ENCODE data around the gene VAT1L. TPM values are rescaled to one million over a fixed set of nuclear protein-coding genes. Genes with fewer than 3 reads are reported as not detected.

The VAT1L gene
- total RNA-seq, 1 experiment from 2014 or later, result 33.8 TPM

GRCh38 chr16:77838597-77839255 lies 50.4 kb downstream of the VAT1L start:
- H2BK120ac ChIP-seq (ENCODE audit: low read depth, low read length, poor library complexity, severe bottlenecking), result no peak overlapping the region
- no peak for TF ChIP-seq CTCF (conservative IDR thresholded peaks at IDR 0.05)
- no peak for DNase-seq
- H3K79me1 ChIP-seq (ENCODE audit: insufficient read depth, low read depth, low read length, poor library complexity, severe bottlenecking), result no peaks in the 10 kb centered on the region
- no peak overlapping the region for H3K4ac ChIP-seq (ENCODE audit: low read depth, low read length)
- H3K27me3 Mint-ChIP-seq (ENCODE audit: low read depth), result no peaks in the 10 kb centered on the region; the same call in 1 of the 2 replicates
- no peaks in the 10 kb centered on the region for H3K9me3 ChIP-seq (ENCODE audit: control insufficient read depth, low read depth, low read length)
- H3T11ph ChIP-seq (ENCODE audit: low read length), result no peak overlapping the region
- H4K20me1 ChIP-seq (ENCODE audit: control insufficient read depth, insufficient read depth, insufficient read length), result no peaks in the 10 kb centered on the region
- no peak overlapping the region for H3K9ac ChIP-seq (ENCODE audit: extremely low read depth, insufficient read length, low read length)
- H3K4me1 Mint-ChIP-seq, result peaks cover 23 to 35% of the 10 kb centered on the region in 2 experiments
- H3K4me1 ChIP-seq (ENCODE audit: insufficient read depth, low read length), result peaks cover 2% of the 10 kb centered on the region; the same call in 1 of the 2 replicates
- peak overlapping the region; percentile 21 to 89 (median 32) for H3K27ac Mint-ChIP-seq
- no peaks in the 10 kb centered on the region for H3K27me3 ChIP-seq (ENCODE audit: insufficient read depth, low read length)
- H3K4me3 Mint-ChIP-seq, result no peak overlapping the region; a peak in 1 of 5 replicates
- no peaks in the 10 kb centered on the region for H3K79me2 ChIP-seq (ENCODE audit: insufficient read depth, low read length)
- H2BK15ac ChIP-seq (ENCODE audit: low read depth, low read length), result no peak overlapping the region
- no peak overlapping the region for H2AFZ ChIP-seq (ENCODE audit: low read length)
- H3K27ac ChIP-seq (ENCODE audit: insufficient read length, low read depth, low read length), result no peak overlapping the region
- no peak overlapping the region for H3K14ac ChIP-seq (ENCODE audit: insufficient read depth, low read length)
- no peak overlapping the region for H3K18ac ChIP-seq (ENCODE audit: insufficient read length, low read depth, low read length)
- H3K56ac ChIP-seq (ENCODE audit: insufficient read length, low read depth, low read length), result no peak overlapping the region
- H4K5ac ChIP-seq (ENCODE audit: insufficient read length, low read depth, low read length), result no peak overlapping the region
- WGBS (ENCODE audit: extremely low coverage, insufficient read length, low lambda C conversion rate), result no CpG with 5 or more reads among the region's 7 CpGs
- no peak overlapping the region for H3K4me2 ChIP-seq (ENCODE audit: insufficient read depth, insufficient read length, low read length)
- H2AK5ac ChIP-seq (ENCODE audit: insufficient read length, low read length), result no peak overlapping the region
- no peaks in the 10 kb centered on the region for H3K23me2 ChIP-seq (ENCODE audit: insufficient read length, low read depth, low read length, poor library complexity, severe bottlenecking)
- H3K9me3 Mint-ChIP-seq, result no peaks in the 10 kb centered on the region
- no peak overlapping the region for H2BK5ac ChIP-seq (ENCODE audit: insufficient read length, low read length)
- H4K91ac ChIP-seq (ENCODE audit: insufficient read length, low read depth, low read length), result no peak overlapping the region
- no peak overlapping the region for H2BK12ac ChIP-seq (ENCODE audit: insufficient read length, low read depth, low read length)
- H2BK20ac ChIP-seq (ENCODE audit: low read depth, low read length, poor library complexity, severe bottlenecking), result no peak overlapping the region
- H4K8ac ChIP-seq (replicated peaks; ENCODE audit: insufficient read length, low read depth, low read length), result no peak overlapping the region
- peaks cover 0 to 15% (median 1%) of the 10 kb centered on the region in 3 experiments; a peak in 4 of 7 replicates for H3K36me3 Mint-ChIP-seq (ENCODE audit: insufficient read depth in 1 of 3, low read depth in 3 of 3)
- no peak overlapping the region for H3K23ac ChIP-seq (ENCODE audit: insufficient read length, low read depth, low read length)

Data from H9 (cell line).